ENCODE results near the gene DNAH1. TPM values are rescaled to one million over a fixed set of nuclear protein-coding genes. Genes with fewer than 3 reads are reported as not detected.

Gene DNAH1
- total RNA-seq, 1 experiment from 2014 or later: 3.0 TPM

GRCh38 chr3:52403271-52403841, 87.2 kb downstream of the DNAH1 start:
- intact Hi-C loops (cut with micrococcal nuclease): no loop called here
- Mint-ChIP-seq H3K4me1 (ENCODE audit: insufficient read depth, unreplicated experiment) (peaks cover 5% of the 10 kb centered on the region), H3K27me3 (ENCODE audit: insufficient read depth, unreplicated experiment) (no peaks in the 10 kb centered on the region), H3K9me3 (ENCODE audit: unreplicated experiment) (no peaks in the 10 kb centered on the region), H3K4me3 (ENCODE audit: unreplicated experiment) (no peak overlapping the region), H3K36me3 (ENCODE audit: insufficient read depth, unreplicated experiment) (peaks cover 56% of the 10 kb centered on the region), H3K27ac (ENCODE audit: low read depth, unreplicated experiment) (no peak overlapping the region)
- POLR2A ChIA-PET: no interaction called here
- CTCF ChIA-PET: no interaction called here
- BruUV-seq (replicated peaks): no TSS peak
- TF ChIP-seq CTCF (IDR thresholded peaks at IDR 0.05; ENCODE audit: unreplicated experiment): no peak
- DNase-seq (ENCODE audit: unreplicated experiment): no peak

- ChIA-PET POLR2A (no interaction called here), CTCF (no interaction called here)
- peaks cover 57% of the 10 kb centered on the region for H3K36me3 Mint-ChIP-seq (ENCODE audit: insufficient read depth, unreplicated experiment)
- no peaks in the 10 kb centered on the region for H3K9me3 Mint-ChIP-seq (ENCODE audit: unreplicated experiment)
- H3K27ac Mint-ChIP-seq (ENCODE audit: low read depth, unreplicated experiment): no peak overlapping the region
- intact Hi-C loops (cut with micrococcal nuclease): no loop called here
- no peak for DNase-seq (ENCODE audit: unreplicated experiment)
- no TSS peak for BruUV-seq (replicated peaks)
- no peak overlapping the region for H3K4me3 Mint-ChIP-seq (ENCODE audit: unreplicated experiment)
- H3K4me1 Mint-ChIP-seq (ENCODE audit: insufficient read depth, unreplicated experiment): peaks cover 11% of the 10 kb centered on the region
- H3K27me3 Mint-ChIP-seq (ENCODE audit: insufficient read depth, unreplicated experiment): no peaks in the 10 kb centered on the region
- TF ChIP-seq CTCF (IDR thresholded peaks at IDR 0.05; ENCODE audit: unreplicated experiment): no peak
These were observed 87.8 kb downstream of the DNAH1 start for GRCh38 chr3:52403955-52404354.

DNA sequence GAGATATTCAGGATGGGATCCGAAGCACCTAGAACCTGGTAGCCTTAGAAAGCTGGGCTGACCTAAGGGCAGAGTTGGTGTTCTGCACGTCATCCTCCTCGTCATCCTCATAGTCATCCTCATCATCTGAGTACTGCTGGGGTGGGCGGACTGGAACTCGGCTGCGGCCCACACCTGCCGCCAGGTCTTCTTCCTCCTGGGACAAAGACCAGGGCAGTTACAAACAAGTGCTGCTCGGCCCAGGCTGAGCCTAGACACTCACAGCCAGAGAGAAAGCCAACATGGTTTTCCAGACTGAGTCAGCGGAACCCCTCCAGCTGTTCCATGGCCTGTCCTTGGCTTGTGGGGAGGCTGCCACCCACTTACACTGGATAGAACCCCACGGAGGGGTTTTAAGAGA, 88.3 kb downstream of the DNAH1 start:
- CTCF ChIA-PET: no interaction called here
- intact Hi-C loops (cut with micrococcal nuclease): no loop called here
- no TSS peak for BruUV-seq (replicated peaks)
- Mint-ChIP-seq H3K36me3 (ENCODE audit: insufficient read depth, unreplicated experiment) (peaks cover 57% of the 10 kb centered on the region), H3K4me1 (ENCODE audit: insufficient read depth, unreplicated experiment) (peaks cover 13% of the 10 kb centered on the region), H3K4me3 (ENCODE audit: unreplicated experiment) (no peak overlapping the region), H3K9me3 (ENCODE audit: unreplicated experiment) (no peaks in the 10 kb centered on the region), H3K27ac (ENCODE audit: low read depth, unreplicated experiment) (no peak overlapping the region), H3K27me3 (ENCODE audit: insufficient read depth, unreplicated experiment) (no peaks in the 10 kb centered on the region)
- no peak for DNase-seq (ENCODE audit: unreplicated experiment)
- TF ChIP-seq CTCF (IDR thresholded peaks at IDR 0.05; ENCODE audit: unreplicated experiment): no peak
- POLR2A ChIA-PET: no interaction called here

DNA sequence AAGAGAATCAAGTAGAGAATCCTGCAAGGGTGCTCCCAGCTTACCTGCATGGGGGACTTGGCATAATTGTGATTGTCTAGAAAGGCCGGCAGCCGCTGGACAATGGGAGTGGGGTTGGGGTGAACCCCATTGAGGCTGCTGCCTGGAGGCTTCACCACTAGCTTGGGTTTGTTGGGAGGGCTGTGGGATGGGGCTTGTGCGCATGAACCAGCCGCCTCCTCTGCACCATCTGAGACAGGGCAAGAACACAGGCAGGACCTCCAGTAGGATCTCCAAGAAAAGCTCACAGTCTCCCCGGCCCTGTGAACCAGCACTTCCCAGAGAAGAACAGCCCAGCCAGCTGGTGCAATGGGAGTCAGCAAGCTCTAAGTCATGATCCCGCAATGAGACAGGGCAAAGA, 88.9 kb downstream of the DNAH1 start:
- Mint-ChIP-seq H3K36me3 (ENCODE audit: insufficient read depth, unreplicated experiment) (peaks cover 57% of the 10 kb centered on the region), H3K27me3 (ENCODE audit: insufficient read depth, unreplicated experiment) (no peaks in the 10 kb centered on the region), H3K27ac (ENCODE audit: low read depth, unreplicated experiment) (no peak overlapping the region), H3K4me3 (ENCODE audit: unreplicated experiment) (no peak overlapping the region), H3K4me1 (ENCODE audit: insufficient read depth, unreplicated experiment) (peaks cover 13% of the 10 kb centered on the region), H3K9me3 (ENCODE audit: unreplicated experiment) (no peaks in the 10 kb centered on the region)
- DNase-seq (ENCODE audit: unreplicated experiment): no peak
- no peak for TF ChIP-seq CTCF (IDR thresholded peaks at IDR 0.05; ENCODE audit: unreplicated experiment)
- POLR2A ChIA-PET: interaction anchor here (1.5 kb wide), 1 partner anchor 16 kb away, joined by 5 read pairs; no protein-coding TSS in a partner anchor
- CTCF ChIA-PET: no interaction called here
- BruUV-seq (replicated peaks): no TSS peak
- intact Hi-C loops (cut with micrococcal nuclease): no loop called here

Measured in MCF 10A (cell line).